ENCODE measurements around the gene DHX32.

Gene DHX32

GRCh38 chr10:125801574-125801973 lies 79.5 kb downstream of the DHX32 start:
- no peak for DNase-seq

GRCh38 chr10:125799451-125800182 lies 81.5 kb downstream of the DHX32 start:
- no peak for DNase-seq

- DNase-seq = no peak
Measured at GRCh38 chr10:125797994-125798662, 83.0 kb downstream of the DHX32 start.

GRCh38 chr10:125797424-125797823 lies 83.7 kb downstream of the DHX32 start:
- DNase-seq = no peak

- DNase-seq = no peak
Measured at GRCh38 chr10:125795637-125796190, 85.4 kb downstream of the DHX32 start.

- no peak for DNase-seq
Measured at GRCh38 chr10:125795128-125795527, 86.0 kb downstream of the DHX32 start.

- DNase-seq = no peak
Measured at GRCh38 chr10:125792342-125793300, 88.5 kb downstream of the DHX32 start.

- no peak for DNase-seq
Measured at GRCh38 chr10:125788156-125789034, 92.7 kb downstream of the DHX32 start.
